NCI-H69 (cell line): ENCODE data around the gene TGM2.
A peak's percentile ranks its signal among the peaks of the same experiment; 100 is the strongest.

Source experiments
- DNase-seq: peaks from one replicate; lab custom pipeline; 2025; lab: John Stamatoyannopoulos, UW

The TGM2 gene

DNA sequence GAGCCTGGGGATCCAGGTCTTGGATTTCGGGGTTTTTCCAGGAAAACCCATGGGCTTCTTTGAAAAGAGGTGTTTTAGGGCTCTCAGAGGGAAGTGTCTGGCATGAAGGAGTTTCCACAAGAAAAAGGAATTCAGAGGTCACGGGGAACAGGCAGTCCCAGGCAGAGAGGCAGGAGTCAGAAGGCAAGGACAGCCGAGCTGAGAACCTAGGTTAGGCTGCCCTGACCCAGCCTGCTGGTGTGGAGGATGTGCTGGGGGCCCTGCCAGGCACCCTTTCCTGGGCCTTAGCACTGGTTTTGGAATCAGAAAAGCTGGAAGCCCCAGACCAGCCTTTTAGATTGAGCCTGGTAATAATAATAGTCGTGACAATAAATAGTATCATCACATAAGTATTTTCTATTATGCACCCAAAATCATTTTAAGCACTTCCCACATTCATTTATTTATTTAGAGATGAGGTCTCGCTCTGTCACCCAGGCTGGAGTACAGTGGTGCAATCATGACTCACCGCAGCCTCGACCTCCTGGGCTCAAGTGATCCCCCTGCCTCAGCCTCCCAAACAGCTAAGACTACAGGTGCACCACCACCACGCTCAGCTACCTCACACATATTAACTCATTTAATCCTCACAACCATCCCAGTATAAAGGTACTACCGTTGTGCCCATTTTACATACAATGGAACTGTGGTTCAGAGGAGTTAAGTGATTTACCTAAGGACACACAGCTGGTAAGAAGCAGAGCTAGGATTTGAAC, 19.9 kb downstream of the TGM2 start:
- DNase-seq = no peak

DNA sequence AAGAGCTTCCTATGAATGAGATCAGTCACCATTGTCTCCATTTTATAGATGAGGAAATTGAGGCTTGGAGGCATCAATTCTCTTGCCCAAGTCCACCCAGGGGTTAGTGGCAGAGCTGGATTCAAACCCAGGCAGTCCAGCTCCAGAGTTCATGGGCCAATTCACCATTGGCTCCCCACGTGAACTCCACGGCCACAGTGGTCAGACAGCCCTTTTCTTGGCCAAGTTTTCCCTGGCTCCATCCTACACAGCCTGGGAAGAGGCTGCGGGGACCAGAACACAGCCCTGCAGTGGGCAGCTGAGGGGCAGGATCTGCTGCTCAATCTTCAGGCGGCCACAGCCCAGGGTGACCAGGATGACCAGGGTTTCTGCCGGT, 20.5 kb downstream of the TGM2 start:
- no peak for DNase-seq

GRCh38 chr20:38143646-38144554, 21.2 kb downstream of the TGM2 start:
- DNase-seq = peak; percentile 28

DNA sequence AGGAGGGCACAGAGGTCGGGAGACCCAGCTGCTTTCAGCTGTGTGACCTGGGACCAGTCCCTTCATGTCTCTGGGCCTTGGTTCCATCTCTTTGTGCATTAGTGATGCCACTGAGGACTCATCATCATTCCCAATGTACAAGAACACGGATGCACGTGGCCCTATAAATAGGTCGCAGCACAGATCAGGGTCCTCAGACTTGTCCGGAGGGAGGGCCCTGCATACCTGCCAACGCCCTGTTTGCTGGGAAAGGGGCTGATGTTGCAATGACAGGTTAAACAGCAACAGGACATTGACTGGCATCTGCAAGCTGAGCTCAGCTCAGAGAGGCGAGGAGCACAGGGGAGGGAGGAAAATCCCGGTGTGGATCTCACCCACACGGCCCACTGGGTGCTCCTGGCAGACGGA, 21.8 kb downstream of the TGM2 start:
- peak; percentile 7 for DNase-seq

DNA sequence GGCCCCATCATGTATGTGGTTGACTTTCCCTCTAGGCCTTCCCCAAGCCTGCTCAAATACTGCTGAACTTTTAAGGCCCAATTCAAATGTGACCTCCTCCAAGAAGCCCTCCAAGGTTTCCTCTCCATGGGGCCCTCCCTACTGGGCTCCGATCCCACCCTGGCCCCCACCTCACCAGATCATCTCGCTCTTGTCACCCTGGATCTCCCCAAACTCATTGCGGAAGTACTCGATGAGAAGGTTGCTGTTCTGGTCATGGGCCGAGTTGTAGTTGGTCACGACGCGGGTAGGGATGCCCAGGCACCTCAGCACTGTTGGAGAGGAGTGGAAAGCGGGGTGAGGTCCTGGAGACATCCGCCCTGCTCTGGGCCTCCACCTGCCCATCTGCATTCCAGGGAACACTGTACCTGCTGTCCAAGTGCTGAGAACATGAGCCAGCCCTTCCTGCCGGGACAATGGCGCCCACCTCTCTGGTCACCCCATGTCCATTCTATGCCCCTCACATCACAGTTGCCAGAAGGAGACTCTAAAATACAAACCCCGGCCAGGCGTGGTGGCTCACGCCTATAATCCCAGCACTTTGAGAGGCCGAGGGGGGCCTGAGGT, 23.1 kb downstream of the TGM2 start:
- DNase-seq = no peak

DNA sequence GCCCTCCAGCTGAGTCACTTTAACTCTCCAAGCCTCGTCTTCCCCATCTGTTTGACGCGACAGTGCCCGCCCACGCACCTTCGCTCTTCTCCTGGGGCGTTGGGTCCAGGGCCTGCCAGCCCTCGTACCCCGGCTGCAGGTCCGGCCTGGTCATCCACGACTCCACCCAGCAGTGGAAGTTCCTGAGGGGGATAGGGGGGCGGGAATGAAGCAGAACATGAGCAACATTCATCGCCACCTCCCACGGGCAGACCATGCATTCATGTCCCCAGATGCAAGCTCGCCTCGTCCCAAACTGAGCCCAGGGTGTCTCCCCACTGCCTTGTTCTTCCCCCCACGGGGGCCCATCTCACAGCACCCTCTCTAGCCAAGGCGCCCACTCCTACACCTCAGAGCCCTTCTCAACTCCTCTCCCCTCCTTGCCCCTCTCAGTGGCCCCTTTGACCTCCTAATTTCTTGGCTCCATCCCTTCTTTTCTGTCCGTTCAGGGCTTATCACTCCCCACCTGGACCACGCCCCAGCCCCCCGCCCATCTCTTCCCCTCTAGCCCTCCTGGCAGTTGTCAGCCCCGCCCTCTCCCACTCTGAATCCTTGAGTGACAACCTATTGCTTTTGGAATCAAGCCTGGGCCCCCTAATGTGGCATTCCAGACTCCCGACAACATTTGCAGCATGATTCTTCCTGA, 23.7 kb downstream of the TGM2 start:
- DNase-seq = no peak

DNA sequence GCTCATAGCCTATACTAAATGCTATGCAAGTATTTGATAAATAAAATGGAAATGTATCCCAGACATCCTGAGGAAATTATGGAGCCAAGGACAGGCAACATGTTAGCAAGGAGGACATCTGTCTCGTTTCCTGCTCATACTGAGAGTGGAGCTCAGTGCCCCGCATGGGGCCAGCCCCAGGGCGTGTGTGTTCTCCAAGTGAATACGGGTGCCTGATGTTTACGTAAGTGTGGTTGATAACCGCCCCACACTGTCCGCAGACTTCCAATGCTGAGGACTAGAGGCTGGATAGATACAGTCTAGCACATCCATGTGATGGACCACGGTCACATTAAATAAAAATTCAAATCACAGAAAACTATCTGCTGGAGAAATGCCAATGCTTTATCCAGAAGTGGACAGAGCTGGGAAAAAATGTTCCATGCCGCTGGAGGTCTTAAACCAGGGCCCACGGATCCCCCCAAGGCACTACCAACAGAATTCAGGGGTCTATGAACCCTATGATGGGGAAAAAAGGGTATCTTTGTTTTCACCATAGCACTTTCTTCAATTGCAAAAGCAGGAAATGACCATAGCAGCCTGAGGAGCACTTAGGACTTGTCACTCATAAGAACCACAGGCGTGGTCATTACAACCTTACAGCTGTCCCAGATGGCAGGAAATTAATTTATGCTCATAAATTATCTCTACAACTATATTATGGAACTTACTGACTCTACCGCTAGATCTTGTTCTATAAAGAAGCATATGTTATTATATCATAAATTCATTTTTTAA, 24.9 kb downstream of the TGM2 start:
- DNase-seq = peak; percentile 90

DNA sequence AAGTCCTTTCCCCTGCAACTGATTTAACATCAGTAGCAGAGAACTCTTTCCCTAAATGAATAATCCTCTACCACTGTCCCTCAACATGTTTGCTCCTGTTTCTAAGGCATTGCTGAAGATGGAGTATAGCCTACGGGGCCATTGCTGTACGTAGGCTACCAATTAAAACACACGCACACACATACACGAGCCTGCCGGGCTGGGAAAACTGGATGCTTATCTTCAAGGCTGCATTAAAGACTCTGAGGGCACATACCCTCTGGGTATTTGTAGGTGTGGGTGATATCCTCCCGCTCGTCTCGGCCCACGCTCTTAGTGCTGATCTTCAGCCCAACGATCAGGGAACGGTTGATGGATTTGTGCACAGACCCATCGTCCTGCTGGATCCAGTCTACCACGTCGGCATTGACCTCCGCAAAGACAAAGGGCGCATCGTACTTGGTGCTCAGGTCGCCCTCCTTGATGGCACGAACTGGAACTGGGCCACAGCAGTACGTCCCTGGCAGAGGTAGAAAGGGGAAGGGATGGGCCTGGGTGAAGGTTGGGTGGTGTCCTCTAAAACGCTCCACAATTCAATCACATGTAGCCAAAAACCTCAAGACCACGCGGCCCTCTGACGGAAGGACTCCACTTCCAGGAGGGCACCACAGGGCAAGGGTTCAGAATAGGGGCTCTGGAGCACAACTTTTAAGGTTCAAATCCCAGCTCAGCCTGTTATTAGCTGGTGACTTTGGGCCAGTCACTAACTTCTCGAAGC, 25.7 kb downstream of the TGM2 start:
- DNase-seq = no peak

GRCh38 chr20:38138086-38138778, 26.8 kb downstream of the TGM2 start:
- no peak for DNase-seq

GRCh38 chr20:38137441-38138037, 27.5 kb downstream of the TGM2 start:
- DNase-seq = no peak

DNA sequence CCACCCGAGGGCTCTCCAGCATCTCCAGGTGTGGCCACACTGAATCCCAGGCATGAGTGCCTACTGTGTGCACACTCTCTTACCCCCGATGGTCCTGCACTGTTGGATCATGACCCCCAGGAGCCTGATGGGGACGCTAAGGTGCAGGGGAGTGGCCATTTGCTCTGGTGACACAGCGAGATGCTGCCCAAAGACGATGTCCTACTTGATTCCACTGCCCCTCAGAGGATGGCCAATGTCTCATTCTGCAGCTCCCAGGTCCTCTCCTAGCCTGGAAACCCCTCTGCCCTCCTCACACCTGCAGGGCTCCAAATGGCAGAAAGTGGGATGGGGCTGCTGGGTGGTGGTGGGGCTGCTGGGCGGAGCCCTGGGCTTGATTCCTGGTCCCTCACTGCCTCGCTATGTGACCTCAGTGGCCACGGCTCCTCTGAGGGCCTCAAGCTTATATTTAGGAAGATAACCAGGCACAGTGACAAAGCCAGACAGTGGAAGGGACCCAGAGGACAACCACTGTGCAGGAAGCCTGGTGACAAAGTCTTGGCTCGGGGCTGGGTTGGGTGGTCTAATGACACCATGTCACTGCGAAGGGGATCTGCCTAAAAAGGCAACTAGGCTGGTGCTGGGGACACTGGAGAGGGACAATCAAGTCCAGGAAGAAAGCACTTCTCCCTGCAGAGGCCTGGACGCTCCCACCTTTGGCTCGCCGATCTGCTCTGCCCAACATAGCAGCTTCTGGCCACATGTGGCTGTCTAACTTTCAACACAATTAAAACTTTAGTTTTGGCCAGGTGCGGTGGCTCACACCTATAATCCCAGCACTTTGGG, 28.4 kb downstream of the TGM2 start:
- DNase-seq = no peak

GRCh38 chr20:38135651-38136420, 29.2 kb downstream of the TGM2 start:
- DNase-seq = no peak

DNA sequence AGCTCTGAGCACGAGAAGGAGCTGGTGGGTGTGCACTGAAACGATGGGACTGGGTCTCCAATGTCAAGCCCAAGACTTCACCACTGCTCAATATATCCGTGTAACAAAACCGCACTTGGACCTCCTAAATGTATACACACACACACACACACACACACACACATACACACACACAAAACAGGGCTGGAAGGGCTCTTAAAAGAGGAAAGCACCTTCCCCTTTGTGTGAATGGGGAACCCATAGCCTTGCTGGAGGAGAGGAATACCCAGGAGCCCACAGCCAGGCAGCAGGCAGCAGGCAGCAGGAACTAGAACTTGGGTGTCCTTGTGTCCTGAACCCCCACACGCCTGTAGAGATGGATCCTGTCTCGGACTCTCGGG, 29.8 kb downstream of the TGM2 start:
- no peak for DNase-seq

DNA sequence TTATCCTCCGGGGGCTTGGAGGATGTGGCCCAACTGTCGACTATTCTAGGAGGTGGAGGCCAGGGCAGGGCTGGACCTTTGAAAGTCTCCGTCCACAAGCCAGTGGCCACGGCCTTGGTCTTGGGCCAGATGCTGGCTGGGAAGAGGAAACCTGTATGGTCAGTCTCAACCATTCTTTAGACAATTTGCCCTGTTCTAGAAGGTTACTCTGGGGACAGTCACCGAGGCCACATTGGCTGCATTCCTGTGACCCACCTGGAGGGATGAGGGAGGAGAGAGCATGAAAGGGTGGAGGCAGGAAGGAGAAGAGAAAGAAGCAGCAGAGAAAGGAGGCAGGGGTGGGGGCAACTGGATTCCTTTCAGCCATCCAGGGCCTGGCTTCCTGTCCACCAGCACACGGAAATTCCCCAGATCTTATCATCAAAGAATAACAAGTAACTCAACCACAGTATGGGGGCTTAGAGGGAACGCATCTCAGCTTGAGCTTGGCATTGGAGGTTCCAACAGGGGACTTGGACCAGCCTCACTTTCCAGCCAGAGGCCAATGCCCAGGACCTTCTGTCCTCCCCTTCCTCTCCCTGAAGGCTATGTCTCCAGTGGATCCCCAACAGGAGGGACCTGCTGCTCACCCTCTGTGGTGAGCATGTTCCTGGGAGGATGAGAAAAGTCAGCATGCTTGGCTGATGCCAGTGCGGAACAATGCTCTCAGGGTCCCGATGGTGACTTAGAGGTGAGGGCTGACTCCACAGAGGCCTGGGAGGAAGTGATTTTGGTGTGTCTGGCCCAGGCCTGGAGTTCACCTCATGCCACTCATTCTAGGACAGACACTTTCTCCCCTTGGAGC, 30.4 kb downstream of the TGM2 start:
- peak; percentile 9 for DNase-seq

DNA sequence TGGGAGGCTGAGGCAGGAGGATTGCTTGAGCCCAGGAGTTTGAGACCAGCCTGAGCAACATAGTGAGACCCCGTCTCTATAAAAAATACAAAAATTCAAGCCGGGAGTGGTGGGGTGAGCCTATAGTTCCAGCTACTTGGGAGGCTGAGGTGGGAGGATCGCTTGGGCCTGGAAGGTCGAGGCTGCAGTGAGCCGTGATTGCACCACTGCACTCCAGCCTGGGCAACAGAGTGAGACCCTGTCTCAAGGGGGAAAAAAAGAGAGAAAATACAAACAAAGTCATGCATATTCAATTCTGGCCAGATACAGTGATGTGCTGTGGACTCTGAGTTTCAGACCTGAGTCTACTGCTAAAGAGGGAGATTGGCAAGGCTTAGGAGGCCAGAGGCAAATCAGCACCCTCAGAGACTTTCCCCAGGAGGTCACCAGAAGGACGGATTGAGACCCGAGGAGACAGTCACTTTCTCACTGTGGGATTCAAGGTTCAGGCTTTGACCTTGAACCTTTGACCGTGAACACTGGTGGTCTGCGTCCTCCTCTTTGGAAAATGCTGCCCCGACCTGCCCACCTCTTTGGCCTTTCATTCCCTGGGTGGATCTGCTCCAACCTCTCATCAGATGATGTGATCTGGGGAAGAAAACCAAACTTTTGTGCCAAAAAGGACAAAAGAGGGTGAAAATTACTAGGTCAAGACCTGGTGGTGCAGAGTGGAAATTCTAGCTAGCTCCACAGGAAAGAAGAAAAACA, 31.2 kb downstream of the TGM2 start:
- no peak for DNase-seq

DNA sequence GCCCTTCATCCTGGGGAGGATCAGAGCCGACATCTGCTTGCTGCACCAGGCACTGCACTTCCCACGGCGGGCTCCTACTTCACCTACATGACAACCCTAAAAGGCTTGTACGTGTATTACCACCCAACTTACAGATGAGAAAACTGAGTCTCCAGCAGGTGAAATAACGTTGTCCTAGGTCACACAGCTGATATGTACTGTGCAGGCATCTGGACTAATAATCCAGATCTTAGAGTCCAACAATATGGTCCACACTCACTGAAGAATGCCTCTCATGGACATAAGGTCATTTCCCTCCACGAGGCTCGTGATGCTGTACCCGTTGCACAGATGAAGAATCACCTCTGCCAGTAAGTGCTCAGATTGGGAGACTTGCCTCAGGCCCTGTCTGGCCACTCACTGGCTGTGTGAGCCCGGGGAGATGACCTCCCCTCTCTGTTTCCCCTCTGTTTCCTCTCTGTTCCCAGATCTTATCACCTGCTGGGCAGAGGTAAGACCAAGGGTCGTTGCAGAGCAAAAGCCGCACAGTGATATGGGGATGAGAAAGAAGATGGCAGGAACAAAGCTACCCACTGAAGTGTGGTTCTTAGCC, 32.1 kb downstream of the TGM2 start:
- DNase-seq = no peak
